AG08395 (cell line): ENCODE measurements around the gene TAGAP.
"Not testable (repeated sequence)": the region's sequence is repeated elsewhere in the genome, so short reads cannot be mapped to it uniquely, and the experiment has no call there.

ENCODE experiments used
- DNase-seq: peaks from one replicate; pipeline ENCODE4 v3.0.0; 2012; ENCODE audit warnings: mixed read lengths, low spot score

Gene TAGAP

DNA sequence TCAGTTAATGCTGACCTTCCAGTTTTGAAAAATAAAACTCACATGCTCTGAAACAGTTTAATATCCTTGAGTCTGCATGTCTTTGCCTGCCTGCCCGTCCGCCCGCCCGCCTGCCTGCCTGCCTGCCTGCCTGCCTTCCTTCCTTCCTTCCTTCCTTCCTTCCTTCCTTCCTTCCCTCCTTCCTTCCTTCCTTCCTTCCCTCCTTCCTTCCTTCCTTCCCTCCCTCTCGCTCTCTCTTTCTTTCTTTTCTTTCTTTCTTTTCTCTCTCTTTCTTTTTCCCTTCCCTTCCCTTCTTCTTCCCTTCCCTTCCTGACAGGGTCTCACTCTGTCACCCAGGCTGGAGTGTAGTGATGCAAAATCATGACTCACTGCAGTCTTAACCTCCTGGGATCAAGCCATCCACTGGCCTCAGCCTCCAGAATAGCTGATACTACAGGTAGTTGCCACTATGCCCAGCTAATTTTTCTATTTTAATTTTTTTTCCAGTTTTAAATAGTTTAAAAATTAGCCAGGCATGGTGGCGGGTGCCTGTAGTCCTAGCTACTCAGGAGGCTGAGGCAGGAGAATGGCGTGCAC is 34.7 kb downstream of the TAGAP start:
- DNase-seq, result not testable (repeated sequence)

- peak; percentile 45 for DNase-seq
These were observed 36.0 kb downstream of the TAGAP start for GRCh38 chr6:159008656-159009288.

- no peak for DNase-seq
These were observed 37.3 kb downstream of the TAGAP start for GRCh38 chr6:159007510-159007909.

DNA sequence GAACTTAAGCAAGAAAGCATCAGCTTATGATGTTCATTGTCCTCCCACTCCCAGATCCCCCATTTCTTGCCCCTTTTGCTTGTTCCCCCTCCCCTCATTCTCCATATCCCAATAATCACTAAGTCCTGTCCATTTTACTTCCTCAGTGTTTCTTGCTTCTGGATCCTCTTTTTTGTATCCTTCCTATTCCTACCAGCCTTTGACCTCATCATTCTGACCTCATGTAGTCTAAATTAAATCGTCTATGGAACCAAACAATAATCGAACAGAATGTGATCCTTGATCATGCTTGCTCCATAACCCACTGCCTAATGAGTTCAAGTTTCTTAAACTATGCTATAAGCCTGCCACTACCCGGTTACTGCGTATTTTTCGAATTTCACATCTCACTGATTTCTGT is 39.4 kb downstream of the TAGAP start:
- DNase-seq, result no peak

- DNase-seq, result no peak
These were observed 40.2 kb downstream of the TAGAP start for GRCh38 chr6:159004592-159004991.

- DNase-seq, result peak; percentile 7
These were observed 42.2 kb downstream of the TAGAP start for GRCh38 chr6:159002432-159003155.

- peak; percentile 97 for DNase-seq
These were observed 45.0 kb downstream of the TAGAP start, which contains the start of gene RSPH3 for GRCh38 chr6:158999666-159000403. Gene RSPH3 (minus strand): TSS chr6:159000202. CDS start chr6:158999550, 652 bp downstream.

GRCh38 chr6:158999154-158999665 is 45.6 kb downstream of the TAGAP start:
- peak; percentile 8 for DNase-seq

DNA sequence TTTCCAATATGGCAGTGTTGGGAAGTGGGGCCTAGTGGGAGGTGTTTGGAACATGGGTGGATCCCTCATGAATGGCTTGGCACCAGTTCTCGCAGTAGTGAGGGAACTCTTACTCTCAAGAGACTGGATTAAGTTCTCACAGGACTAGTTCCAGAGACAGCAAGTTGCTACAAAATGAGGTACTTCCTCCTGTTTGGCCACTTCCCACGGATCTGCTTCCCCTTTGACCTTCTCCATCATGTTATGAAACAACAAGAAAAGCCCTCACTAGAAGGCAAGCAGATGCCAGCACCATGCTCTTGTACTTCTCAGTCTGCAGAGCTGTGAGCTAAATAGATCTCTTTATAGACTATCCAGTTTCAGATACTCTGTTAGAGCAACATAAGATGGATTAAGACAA is 47.9 kb downstream of the TAGAP start:
- no peak for DNase-seq

DNA sequence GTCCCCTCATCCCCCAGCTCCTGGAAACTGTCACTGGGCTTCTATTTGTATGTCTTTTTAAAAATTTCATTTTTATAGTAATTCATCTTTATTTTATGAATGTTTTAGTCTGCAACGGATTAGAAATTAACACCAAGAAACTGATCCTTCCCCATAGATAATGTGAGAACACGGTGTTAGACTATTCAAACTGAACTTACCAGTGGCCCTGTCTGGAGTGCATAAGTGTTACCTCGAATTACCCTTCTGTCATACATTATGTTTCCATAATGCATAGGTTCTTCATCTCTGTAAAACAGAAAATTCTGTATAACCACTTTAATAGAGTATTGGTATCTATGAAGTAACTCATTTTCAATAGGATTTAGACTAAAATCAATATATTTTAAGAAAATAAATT is 51.2 kb downstream of the TAGAP start:
- no peak for DNase-seq

GRCh38 chr6:158991017-158991723 is 53.6 kb downstream of the TAGAP start:
- DNase-seq, result no peak

DNA sequence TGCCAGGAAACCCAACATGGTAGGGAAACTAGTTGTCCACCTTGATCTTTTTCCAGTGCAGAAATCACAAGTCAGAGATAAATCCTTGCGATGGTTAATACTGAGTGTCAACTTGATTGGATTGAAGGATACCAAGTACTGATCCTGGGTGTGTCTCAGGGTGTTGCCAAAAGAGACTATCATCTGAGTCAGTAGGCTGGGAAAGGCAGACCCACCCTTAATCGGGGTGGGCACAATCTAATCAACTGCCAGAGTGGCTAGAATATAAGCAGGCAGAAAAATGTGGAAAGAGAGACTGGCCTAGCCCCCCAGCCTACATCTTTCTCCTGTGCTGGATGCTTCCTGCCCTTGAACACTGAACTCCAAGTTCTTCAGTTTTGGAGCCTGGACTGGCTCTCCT is 55.1 kb downstream of the TAGAP start:
- DNase-seq, result not testable (repeated sequence)

GRCh38 chr6:158988477-158988876 is 56.3 kb downstream of the TAGAP start:
- DNase-seq, result no peak

GRCh38 chr6:158987657-158988056 is 57.1 kb downstream of the TAGAP start:
- no peak for DNase-seq
